Measurements from ENCODE around the gene LOXL1. TPM values are rescaled to one million over a fixed set of nuclear protein-coding genes. Genes with fewer than 3 reads are reported as not detected.

The LOXL1 gene
- total and polyA plus RNA-seq, 2 of the 13 experiments (the other 11 are each of a cell fraction or from before 2014, with no cell fraction given) = 0.51 to 1.3 TPM

DNA sequence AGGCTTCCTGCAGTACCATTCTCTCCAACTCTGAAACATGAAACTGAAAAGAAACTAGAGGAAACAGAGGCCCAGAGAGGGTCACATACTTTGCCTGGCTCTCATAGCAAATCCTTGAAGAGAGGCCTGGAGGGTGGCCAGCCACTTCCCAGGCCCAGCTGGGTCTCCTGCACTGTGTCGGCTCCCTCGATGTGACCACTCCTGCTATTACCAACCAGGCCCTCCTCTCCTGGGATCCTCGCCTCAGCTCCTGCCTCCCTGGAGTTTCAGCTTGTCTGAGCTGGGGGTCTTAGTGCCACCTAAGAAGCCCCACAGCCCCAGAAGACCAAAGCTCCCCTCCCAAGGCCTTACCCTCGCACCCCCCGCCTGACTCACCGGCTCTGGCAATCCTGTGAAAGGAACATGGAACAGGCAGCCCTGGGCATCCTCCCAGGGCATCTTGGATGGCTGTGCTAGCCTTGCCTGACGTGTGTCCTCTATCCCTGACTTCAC, 4.6 kb downstream of the LOXL1 start:
- DNase-seq (ENCODE audit: low spot score) (no peak), ATAC-seq (no peak), FAIRE-seq (no peak)
- POLR2A ChIA-PET = no interaction called here
- TF ChIP-seq, protein P1, sequence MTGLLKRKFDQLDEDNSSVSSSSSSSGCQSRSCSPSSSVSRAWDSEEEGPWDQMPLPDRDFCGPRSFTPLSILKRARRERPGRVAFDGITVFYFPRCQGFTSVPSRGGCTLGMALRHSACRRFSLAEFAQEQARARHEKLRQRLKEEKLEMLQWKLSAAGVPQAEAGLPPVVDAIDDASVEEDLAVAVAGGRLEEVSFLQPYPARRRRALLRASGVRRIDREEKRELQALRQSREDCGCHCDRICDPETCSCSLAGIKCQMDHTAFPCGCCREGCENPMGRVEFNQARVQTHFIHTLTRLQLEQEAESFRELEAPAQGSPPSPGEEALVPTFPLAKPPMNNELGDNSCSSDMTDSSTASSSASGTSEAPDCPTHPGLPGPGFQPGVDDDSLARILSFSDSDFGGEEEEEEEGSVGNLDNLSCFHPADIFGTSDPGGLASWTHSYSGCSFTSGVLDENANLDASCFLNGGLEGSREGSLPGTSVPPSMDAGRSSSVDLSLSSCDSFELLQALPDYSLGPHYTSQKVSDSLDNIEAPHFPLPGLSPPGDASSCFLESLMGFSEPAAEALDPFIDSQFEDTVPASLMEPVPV (CRISPR knock-in tag; IDR thresholded peaks at IDR 0.05) = no peak
- TF ChIP-seq, protein P2, sequence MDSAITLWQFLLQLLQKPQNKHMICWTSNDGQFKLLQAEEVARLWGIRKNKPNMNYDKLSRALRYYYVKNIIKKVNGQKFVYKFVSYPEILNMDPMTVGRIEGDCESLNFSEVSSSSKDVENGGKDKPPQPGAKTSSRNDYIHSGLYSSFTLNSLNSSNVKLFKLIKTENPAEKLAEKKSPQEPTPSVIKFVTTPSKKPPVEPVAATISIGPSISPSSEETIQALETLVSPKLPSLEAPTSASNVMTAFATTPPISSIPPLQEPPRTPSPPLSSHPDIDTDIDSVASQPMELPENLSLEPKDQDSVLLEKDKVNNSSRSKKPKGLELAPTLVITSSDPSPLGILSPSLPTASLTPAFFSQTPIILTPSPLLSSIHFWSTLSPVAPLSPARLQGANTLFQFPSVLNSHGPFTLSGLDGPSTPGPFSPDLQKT (CRISPR knock-in tag; IDR thresholded peaks at IDR 0.05; ENCODE audit: borderline replicate concordance) = no peak
- TF ChIP-seq ATAD3A (CRISPR knock-in tag; IDR thresholded peaks at IDR 0.05) = no peak
- no peak for TF ChIP-seq REXO4 (CRISPR knock-in tag; IDR thresholded peaks at IDR 0.05; ENCODE audit: borderline replicate concordance)
- Histone ChIP-seq H3K27me3 (ENCODE audit: control insufficient read depth in 1 of 2, insufficient read depth in 2 of 2, low read length in 2 of 2) (peaks cover 6 to 52% of the 10 kb centered on the region in 2 experiments; a peak in 4 of 5 replicates), H3K4me2 (ENCODE audit: low read depth, low read length) (no peak overlapping the region), H4K20me1 (ENCODE audit: insufficient read depth, low read length) (no peaks in the 10 kb centered on the region), H3K36me3 (replicated peaks in 1 of 2; ENCODE audit: control insufficient read depth in 1 of 2, insufficient read depth in 2 of 2, low read length in 2 of 2) (no peaks in the 10 kb centered on the region), H3K27ac (ENCODE audit: extremely low read length, insufficient read depth, low read length) (no peak overlapping the region), H2AFZ (ENCODE audit: low read length) (no peak overlapping the region), H3K4me1 (ENCODE audit: insufficient read depth, low read length) (peaks cover 6% of the 10 kb centered on the region; the same call in 1 of the 2 replicates), H3K9ac (ENCODE audit: insufficient read depth, low read depth, low read length) (no peak overlapping the region), H3K4me3 (replicated peaks in 1 of 3; ENCODE audit: insufficient read depth in 1 of 3, low read depth in 2 of 3, low read length in 3 of 3) (no peak overlapping the region), H3K9me3 (ENCODE audit: low read length) (no peaks in the 10 kb centered on the region), H3K79me2 (ENCODE audit: insufficient read depth, low read length) (no peaks in the 10 kb centered on the region)
- CTCF ChIA-PET (ENCODE audit: low intra/inter-chr PET ratio, low total read pairs) = no interaction called here
- in situ Hi-C loops (cut with HindIII; ENCODE audit: extremely low pct_ligation_motif_present, low pct_unique_long_range_greater_than_20kb) = no loop called here
- WGBS (ENCODE audit: low lambda C conversion rate) = 8% methylated on average over 4 of the region's 7 CpGs
- BruUV-seq (replicated peaks) = no TSS peak
- intact Hi-C loops (cut with micrococcal nuclease; ENCODE audit: unreplicated experiment) = no loop called here

- H3K4me2 ChIP-seq (ENCODE audit: low read depth, low read length) = no peak overlapping the region
- peaks cover 6 to 48% of the 10 kb centered on the region in 2 experiments; a peak in 4 of 5 replicates for H3K27me3 ChIP-seq (ENCODE audit: control insufficient read depth in 1 of 2, insufficient read depth in 2 of 2, low read length in 2 of 2)
- H3K9ac ChIP-seq (ENCODE audit: insufficient read depth, low read depth, low read length) = no peak overlapping the region
- no peaks in the 10 kb centered on the region for H3K36me3 ChIP-seq (replicated peaks in 1 of 2; ENCODE audit: control insufficient read depth in 1 of 2, insufficient read depth in 2 of 2, low read length in 2 of 2)
- H3K4me1 ChIP-seq (ENCODE audit: insufficient read depth, low read length) = peaks cover 4% of the 10 kb centered on the region; the same call in 1 of the 2 replicates
- H3K4me3 ChIP-seq (replicated peaks in 1 of 3; ENCODE audit: insufficient read depth in 1 of 3, low read depth in 2 of 3, low read length in 3 of 3) = no peak overlapping the region
- POLR2A ChIA-PET = no interaction called here
- intact Hi-C loops (cut with micrococcal nuclease; ENCODE audit: unreplicated experiment) (no loop called here), in situ Hi-C loops (cut with HindIII; ENCODE audit: extremely low pct_ligation_motif_present, low pct_unique_long_range_greater_than_20kb) (no loop called here)
- BruUV-seq (replicated peaks) = no TSS peak
- ATAC-seq = no peak
- H3K79me2 ChIP-seq (ENCODE audit: insufficient read depth, low read length) = no peaks in the 10 kb centered on the region
- no peak for FAIRE-seq
- WGBS (ENCODE audit: low lambda C conversion rate) = 0% methylated on average over 2 of the region's 2 CpGs
- no peak for DNase-seq (ENCODE audit: low spot score)
- CTCF ChIA-PET (ENCODE audit: low intra/inter-chr PET ratio, low total read pairs) = no interaction called here
- no peaks in the 10 kb centered on the region for H4K20me1 ChIP-seq (ENCODE audit: insufficient read depth, low read length)
- H3K9me3 ChIP-seq (ENCODE audit: low read length) = no peaks in the 10 kb centered on the region
- no peak overlapping the region for H3K27ac ChIP-seq (ENCODE audit: extremely low read length, insufficient read depth, low read length)
- H2AFZ ChIP-seq (ENCODE audit: low read length) = no peak overlapping the region
- TF ChIP-seq IRF2 (CRISPR knock-in tag; IDR thresholded peaks at IDR 0.05) (no peak), SOX6 (IDR thresholded peaks at IDR 0.05) (no peak), SOX6 (CRISPR knock-in tag; IDR thresholded peaks at IDR 0.05) (no peak), SALL2 (CRISPR knock-in tag; IDR thresholded peaks at IDR 0.05) (no peak), ZNF205 (CRISPR knock-in tag; IDR thresholded peaks at IDR 0.05) (no peak), JDP2 (CRISPR knock-in tag; IDR thresholded peaks at IDR 0.05; ENCODE audit: borderline replicate concordance) (no peak), ZNF430 (CRISPR knock-in tag; IDR thresholded peaks at IDR 0.05) (no peak), ZNF207 (IDR thresholded peaks at IDR 0.05; ENCODE audit: borderline replicate concordance) (no peak), ZNF382 (CRISPR knock-in tag; IDR thresholded peaks at IDR 0.05; ENCODE audit: borderline replicate concordance) (no peak), TCF7L2 (IDR thresholded peaks at IDR 0.05; ENCODE audit: low read depth, low read length) (no peak), ONECUT2 (CRISPR knock-in tag; IDR thresholded peaks at IDR 0.05) (no peak), PHF5A (CRISPR knock-in tag; IDR thresholded peaks at IDR 0.05; ENCODE audit: low read depth, unreplicated experiment) (no peak), AGO1 (IDR thresholded peaks at IDR 0.05; ENCODE audit: low read depth, low read length, poor library complexity, severe bottlenecking) (no peak), MXD4 (CRISPR knock-in tag; IDR thresholded peaks at IDR 0.05) (no peak), ZKSCAN1 (IDR thresholded peaks at IDR 0.05; ENCODE audit: low read length) (no peak), HHEX (CRISPR knock-in tag; IDR thresholded peaks at IDR 0.05) (no peak)
These were observed 5.2 kb downstream of the LOXL1 start for GRCh38 chr15:73931441-73931840.
